RWPE2 (cell line): ENCODE measurements around the gene IL4R.

Experiments
- ATAC-seq: fragments of 200-7000 bp; cut with Tn5 transposase; 3 replicates; pipeline ENCODE4 v1.9.1; 2021; ENCODE audit warnings: low read depth
- DNase-seq: peaks from one replicate; pipeline ENCODE4 v3.0.0-alpha.2; 2020; ENCODE audit warnings: low spot score
- H3K27ac ChIP-seq: fragments of 450-650 bp; 2 replicates; pipeline ENCODE4 v1.5.1; 2017; ENCODE audit warnings: mild to moderate bottlenecking; ENCODE audit not compliant: poor library complexity, severe bottlenecking
- H3K27me3 ChIP-seq: fragments of 250-450 bp; sonication (Bioruptor Pico); 2 replicates; pipeline ENCODE4 v1.5.1; 2021; ENCODE audit warnings: mild to moderate bottlenecking, moderate library complexity; ENCODE audit not compliant: insufficient read depth, poor library complexity, severe bottlenecking
- H3K36me3 ChIP-seq: fragments of 250-450 bp; sonication (Bioruptor Pico); 2 replicates; pipeline ENCODE4 v1.5.1; 2020; ENCODE audit warnings: low read depth, mild to moderate bottlenecking, moderate library complexity
- H3K4me1 ChIP-seq: fragments of 250-450 bp; sonication (Bioruptor Pico); 2 replicates; pipeline ENCODE4 v1.5.1; 2021; ENCODE audit warnings: mild to moderate bottlenecking, moderate library complexity; ENCODE audit not compliant: insufficient read depth, poor library complexity, severe bottlenecking
- H3K4me3 ChIP-seq: fragments of 250-450 bp; sonication (Bioruptor Pico); 2 replicates; pipeline ENCODE4 v1.5.1; 2021; ENCODE audit warnings: mild to moderate bottlenecking, moderate library complexity; ENCODE audit not compliant: severe bottlenecking
- H3K9me3 ChIP-seq: fragments of 250-450 bp; sonication (Bioruptor Pico); 2 replicates; pipeline ENCODE4 v1.5.1; 2021; ENCODE audit warnings: mild to moderate bottlenecking, moderate library complexity; ENCODE audit not compliant: severe bottlenecking
- CTCF ChIP-seq: fragments of 450-650 bp; IDR thresholded peaks from one replicate; pipeline ENCODE4 v1.5.1; 2017; ENCODE audit warnings: mild to moderate bottlenecking, moderate library complexity; ENCODE audit not compliant: poor library complexity, severe bottlenecking

IL4R gene

GRCh38 chr16:27341549-27341948 is 27.8 kb downstream of the IL4R start:
- Histone ChIP-seq H3K4me3 (no peak overlapping the region), H3K4me1 (no peaks in the 10 kb centered on the region), H3K27ac (no peak overlapping the region), H3K9me3 (no peaks in the 10 kb centered on the region), H3K27me3 (no peaks in the 10 kb centered on the region), H3K36me3 (peaks cover 91% of the 10 kb centered on the region)
- no peak for ATAC-seq
- no peak for DNase-seq
- no peak for TF ChIP-seq CTCF

- no peak overlapping the region for H3K27ac ChIP-seq
- no peaks in the 10 kb centered on the region for H3K4me1 ChIP-seq
- TF ChIP-seq CTCF: no peak
- peaks cover 93% of the 10 kb centered on the region for H3K36me3 ChIP-seq
- H3K4me3 ChIP-seq: no peak overlapping the region
- no peaks in the 10 kb centered on the region for H3K9me3 ChIP-seq
- DNase-seq (no peak), ATAC-seq (no peak)
- no peaks in the 10 kb centered on the region for H3K27me3 ChIP-seq
These were observed 28.2 kb downstream of the IL4R start for GRCh38 chr16:27341971-27342370.

- H3K4me3 ChIP-seq: no peak overlapping the region
- DNase-seq (no peak), ATAC-seq (no peak)
- no peaks in the 10 kb centered on the region for H3K4me1 ChIP-seq
- H3K27me3 ChIP-seq: no peaks in the 10 kb centered on the region
- no peak for TF ChIP-seq CTCF
- H3K36me3 ChIP-seq: peaks cover 95% of the 10 kb centered on the region
- H3K27ac ChIP-seq: no peak overlapping the region
- H3K9me3 ChIP-seq: no peaks in the 10 kb centered on the region
These were observed 30.9 kb downstream of the IL4R start for GRCh38 chr16:27344721-27345120.

GRCh38 chr16:27345201-27345600 is 31.4 kb downstream of the IL4R start:
- no peaks in the 10 kb centered on the region for H3K4me1 ChIP-seq
- H3K27me3 ChIP-seq: no peaks in the 10 kb centered on the region
- ATAC-seq (no peak), DNase-seq (no peak)
- no peak overlapping the region for H3K27ac ChIP-seq
- no peak for TF ChIP-seq CTCF
- no peak overlapping the region for H3K4me3 ChIP-seq
- H3K9me3 ChIP-seq: no peaks in the 10 kb centered on the region
- H3K36me3 ChIP-seq: peaks cover 95% of the 10 kb centered on the region

GRCh38 chr16:27346819-27347218 is 33.0 kb downstream of the IL4R start:
- no peak for TF ChIP-seq CTCF
- Histone ChIP-seq H3K36me3 (peaks cover 95% of the 10 kb centered on the region), H3K4me1 (no peaks in the 10 kb centered on the region), H3K4me3 (no peak overlapping the region), H3K27me3 (no peaks in the 10 kb centered on the region), H3K9me3 (no peaks in the 10 kb centered on the region), H3K27ac (no peak overlapping the region)
- no peak for ATAC-seq
- no peak for DNase-seq
